ENCODE measurements around the gene ACAD8.

Gene ACAD8

DNA sequence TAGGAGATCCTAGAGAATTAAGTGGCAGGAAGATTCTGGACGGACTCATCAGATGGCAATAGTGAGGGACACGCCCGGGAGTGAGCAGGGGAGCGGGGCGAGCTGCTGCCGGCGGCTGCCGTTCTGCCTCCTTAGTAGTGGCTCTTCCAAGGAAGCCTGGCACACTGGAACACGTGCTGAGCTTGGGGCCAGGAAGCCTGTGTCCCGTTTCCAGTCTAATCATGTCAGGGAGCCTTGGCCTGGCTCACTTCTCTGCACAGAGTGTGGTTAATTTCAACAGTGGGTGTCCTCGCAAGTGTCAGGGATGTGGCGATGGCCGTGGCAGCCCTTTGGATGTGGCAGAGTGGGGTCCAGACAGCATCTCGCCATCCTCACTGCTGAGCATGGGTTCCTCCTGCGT lies 39.3 kb downstream of the ACAD8 start:
- DNase-seq: no peak

DNA sequence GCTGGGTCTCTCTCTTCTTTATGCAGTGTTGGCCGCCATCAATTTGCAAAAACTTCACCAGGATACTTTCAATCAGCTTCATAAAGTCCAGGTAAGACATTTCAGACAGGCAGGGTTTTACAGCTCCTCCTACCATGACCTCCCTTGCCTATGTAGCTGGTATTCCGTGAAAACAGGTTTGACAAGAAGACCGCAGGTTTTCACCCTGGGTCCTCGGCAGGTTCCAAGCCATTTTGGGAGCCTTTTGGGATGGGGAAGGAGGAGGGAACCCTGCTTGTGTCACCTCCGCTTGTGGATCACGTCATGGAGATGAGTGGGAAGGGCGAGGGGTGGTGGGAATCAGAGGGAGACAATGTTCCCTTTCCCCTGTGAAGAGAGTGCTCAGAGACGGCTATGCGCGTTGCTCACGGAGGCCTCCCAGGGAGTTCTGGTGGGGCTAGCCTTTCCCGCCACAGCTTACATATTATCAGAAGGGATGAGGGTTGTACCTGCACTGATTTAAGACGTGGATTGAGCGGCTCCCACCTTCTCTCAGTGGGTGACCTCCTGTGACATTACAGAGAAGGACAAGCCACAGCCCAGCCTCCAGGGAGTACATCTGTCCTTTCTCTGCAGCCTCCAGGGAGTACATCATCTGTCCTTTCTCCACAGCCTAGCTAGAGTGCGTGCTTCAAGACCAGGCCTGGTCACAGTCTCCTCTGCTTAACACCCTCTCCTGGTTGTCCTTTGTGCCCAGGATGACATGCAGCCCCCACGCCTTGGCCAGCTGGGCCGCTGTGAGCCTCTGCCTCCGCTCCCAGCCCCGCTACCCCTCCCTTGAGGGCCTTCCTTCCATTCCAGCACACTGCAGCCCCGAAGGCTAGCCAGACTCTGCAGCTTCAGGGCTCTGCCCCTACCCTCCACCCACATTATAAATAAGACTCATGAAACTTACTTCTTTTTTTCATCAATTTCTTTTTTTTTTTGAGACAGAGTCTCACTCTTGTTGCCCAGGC lies 40.0 kb downstream of the ACAD8 start:
- DNase-seq: no peak

DNA sequence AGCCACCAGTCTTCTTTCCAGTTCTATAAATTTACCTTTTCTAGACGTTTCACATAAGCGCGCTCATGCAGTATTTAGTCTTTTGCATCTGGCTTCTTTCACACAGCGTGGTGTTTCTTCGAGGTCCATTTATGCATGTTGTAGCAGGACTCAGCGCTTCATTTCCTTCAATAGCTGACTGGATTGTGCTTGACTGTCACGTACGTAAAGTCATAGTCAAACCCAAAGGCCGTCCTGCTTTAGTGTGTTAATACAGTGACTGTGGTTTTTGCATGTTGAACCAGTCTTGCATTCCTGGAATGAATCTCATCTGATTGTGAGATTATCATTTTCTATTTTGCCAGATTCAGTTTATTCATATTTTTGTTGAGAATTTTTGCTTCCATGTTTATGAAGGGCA lies 41.3 kb downstream of the ACAD8 start:
- DNase-seq: no peak

DNA sequence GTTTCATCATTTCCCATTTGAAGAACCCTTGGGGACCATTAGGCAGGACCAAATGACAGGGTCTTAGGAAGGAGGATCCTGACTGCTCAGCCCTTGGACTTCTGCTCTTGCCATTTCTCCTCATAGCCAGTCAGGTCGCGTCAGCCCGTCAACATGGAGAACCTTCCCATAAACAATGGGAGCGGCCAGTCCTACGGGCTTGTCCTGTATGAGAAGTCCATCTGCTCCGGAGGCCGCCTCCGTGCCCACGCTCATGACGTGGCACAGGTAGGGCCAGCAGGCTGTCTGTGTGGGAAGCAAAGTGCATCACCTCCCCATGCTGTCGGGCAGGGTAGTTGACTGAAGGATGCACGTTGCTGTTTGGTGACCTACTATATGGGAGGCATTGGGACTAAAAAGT lies 58.9 kb downstream of the ACAD8 start:
- DNase-seq: no peak

DNA sequence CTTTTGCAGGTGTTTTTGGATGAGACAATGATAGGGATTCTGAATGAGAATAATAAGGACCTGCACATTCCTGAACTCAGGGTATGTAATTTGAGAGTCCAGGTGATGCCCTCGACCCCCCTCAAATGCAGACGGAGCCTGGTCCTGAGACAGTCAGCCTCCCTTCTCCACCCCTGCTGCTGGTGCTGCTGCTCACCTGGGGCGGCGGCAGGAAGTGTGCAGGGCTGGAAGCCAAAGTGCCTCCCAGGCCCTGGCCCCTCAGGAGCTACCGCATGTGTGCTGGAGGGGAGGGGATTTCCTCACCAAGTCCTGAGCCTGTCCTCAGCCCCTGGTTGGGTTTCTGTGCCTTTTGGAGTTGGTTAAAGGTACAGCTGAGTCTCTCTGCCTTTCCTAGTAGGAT lies 59.4 kb downstream of the ACAD8 start:
- no peak for DNase-seq

DNA sequence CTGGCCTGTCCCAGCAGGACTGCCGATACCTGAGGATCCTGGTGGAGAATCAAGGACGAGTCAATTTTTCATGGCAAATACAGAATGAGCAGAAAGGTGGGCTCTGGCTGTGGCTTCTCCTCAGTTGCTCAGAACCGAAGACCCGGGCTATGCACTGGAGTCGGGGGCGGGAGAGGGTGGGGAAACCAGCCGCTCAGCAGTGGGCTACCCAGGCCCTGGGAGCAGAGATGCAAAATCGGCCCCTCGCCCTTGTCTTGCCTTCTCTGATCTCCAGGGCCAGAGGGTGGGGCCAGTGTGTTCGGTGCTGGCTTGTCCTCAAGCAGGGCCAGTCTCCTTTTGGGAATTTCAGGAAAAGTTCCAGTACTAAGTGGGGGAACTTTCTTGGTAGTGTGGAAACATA lies 60.0 kb downstream of the ACAD8 start:
- DNase-seq: no peak

DNA sequence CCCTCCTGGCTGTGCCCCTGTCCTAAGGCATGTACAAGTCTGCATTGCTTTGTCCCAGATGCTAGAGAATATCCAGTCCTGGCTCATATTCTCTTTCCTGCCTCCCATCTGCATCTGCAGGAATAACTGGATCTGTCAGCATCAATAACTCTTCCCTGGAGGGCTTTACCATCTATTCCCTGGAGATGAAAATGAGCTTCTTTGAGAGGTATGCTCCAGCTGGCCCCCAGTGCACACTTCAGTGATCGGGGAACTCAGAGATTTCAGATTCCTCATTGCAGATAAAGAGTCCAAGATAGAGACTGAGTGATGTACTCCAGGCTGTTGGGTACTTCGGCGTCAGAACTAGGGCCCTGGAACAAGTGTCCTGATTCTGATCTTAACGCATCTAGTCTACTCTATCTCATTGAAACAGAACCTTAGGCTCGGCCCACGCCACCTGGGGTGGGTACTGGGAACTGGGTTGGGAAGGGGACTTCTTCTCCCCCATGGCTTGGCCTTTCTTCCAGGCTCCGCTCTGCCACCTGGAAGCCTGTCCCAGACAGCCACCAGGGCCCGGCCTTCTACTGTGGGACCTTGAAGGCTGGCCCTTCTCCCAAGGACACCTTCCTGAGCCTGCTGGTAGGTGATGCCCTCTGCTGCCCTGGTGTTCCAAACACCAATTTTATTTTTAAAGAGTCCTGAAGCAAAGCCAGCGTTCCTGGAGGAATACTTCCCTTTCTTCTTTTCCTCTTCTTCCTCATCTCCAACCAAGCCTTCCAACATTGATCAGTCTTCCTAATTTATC lies 60.6 kb downstream of the ACAD8 start:
- DNase-seq: no peak
